HG03439 (cell line): ENCODE data around the gene DIO3.

ENCODE experiments used
- ATAC-seq: cut with Tn5 transposase; IDR thresholded peaks from one replicate; pipeline ENCODE4 v1.9.1; 2021; ENCODE audit warnings: mild to moderate bottlenecking, moderate library complexity; ENCODE audit not compliant: unreplicated experiment

DIO3 gene

GRCh38 chr14:101561145-101561896, at the start of gene DIO3:
DIO3 (plus strand) TSS chr14:101561495.
- ATAC-seq, result no peak

GRCh38 chr14:101511620-101512375, 49.5 kb upstream of the DIO3 start:
- no peak for ATAC-seq

DNA sequence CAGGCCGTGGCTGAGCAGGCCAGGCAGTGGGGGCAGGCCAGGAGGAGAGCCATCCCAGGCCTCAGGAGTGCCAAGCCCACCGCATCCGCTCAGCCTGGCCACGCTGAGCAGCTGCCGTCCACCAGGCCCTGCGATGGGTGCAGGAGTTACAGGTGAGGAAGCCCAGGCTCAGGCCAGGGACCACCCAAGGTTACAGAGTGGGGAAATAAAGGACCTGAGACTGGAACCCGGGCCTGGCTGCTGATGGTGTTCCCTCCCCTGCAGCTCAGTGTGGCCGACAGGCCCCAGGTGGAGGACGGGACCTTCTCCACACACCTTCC, 49.0 kb upstream of the DIO3 start:
- no peak for ATAC-seq

DNA sequence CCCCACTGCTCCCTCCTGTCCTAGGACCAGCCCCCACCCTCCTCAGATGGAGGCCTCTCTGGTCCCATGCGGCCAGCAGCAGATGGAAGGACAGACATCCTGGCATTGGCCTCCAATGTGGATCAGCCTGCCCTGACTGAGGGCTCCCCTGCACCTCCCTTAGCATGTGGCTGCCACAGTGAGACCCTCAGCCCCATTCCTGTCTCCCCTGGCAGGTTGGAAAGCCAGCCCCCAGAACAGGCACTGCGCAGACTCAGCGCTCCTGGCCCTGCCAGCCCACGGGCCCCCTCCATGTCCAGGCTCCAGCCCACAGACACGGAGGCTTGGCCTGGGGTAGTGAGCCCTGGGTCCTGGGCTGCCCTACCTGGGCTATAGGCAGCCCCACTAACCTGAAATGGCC, 47.2 kb upstream of the DIO3 start:
- ATAC-seq, result no peak

GRCh38 chr14:101516401-101516800, 44.9 kb upstream of the DIO3 start:
- no peak for ATAC-seq

GRCh38 chr14:101518611-101519473, 42.5 kb upstream of the DIO3 start:
- no peak for ATAC-seq

- ATAC-seq, result no peak
These were observed 40.4 kb upstream of the DIO3 start for GRCh38 chr14:101520621-101521472.

GRCh38 chr14:101521473-101521915, 39.8 kb upstream of the DIO3 start:
- no peak for ATAC-seq

- ATAC-seq, result no peak
These were observed 39.3 kb upstream of the DIO3 start for GRCh38 chr14:101521978-101522377.

DNA sequence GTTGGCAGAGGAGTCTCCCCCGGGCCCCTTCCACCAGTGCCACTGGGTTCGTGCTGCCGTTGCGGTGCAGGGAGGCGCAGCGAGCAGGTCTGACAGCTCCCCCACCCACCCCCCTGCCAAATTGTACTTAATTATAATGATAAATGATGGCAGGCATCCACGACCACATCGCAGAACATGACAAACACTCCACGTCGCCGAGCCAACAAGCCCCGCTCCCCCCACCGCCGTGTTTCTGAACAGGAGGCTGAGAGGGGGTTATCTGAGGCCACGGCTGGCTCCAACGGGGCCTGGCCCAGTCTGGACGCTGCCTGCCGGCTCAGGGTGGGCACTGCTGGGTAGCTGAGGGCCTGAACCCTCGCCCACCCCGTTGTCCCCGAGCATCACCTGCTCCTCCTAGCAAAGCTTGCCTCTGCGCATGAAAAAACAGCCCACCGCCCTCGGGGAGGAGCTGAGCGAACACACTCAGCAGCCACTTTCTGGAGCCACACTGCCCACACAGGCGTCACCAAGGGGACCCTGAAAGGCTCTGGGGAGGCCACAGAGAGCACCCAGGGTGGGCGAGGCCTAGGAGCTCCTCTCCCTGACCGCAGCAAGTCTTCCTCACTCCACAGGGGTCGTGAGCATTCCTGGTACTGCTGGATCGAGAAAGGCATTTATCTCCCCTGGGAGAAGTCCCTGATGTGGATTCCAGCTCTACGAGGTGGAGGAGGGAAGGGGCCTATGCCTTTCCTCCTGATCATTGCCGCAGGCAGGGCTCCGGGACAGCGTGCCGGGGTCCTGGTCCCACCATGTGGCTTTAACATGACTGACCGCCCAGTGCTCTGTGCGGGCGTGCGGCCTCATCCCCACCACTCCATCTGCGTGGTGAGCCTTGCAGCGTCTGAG, 35.4 kb upstream of the DIO3 start:
- no peak for ATAC-seq

DNA sequence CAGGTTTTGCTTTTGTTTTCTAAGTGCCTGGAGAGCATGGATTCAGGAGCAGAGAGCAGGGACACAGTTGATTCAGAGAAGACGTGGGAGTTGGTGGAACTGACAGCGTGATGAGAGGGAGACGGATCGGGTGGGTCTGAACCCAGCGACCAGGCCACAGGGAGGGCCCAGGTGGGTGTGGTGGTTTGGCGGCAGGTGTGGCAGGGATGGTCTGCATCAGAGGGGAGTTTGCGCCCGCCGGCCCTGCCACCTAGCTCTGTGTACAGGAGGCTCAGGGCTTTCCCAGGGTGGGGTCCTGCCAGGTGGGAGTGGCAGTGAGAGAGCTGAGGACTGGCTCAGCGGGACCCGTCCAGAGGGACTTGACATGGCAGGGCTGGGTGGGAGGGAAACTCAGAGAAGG, 33.3 kb upstream of the DIO3 start:
- no peak for ATAC-seq

- ATAC-seq, result no peak
These were observed 32.2 kb upstream of the DIO3 start for GRCh38 chr14:101529079-101529478.

- no peak for ATAC-seq
These were observed 27.1 kb upstream of the DIO3 start for GRCh38 chr14:101534198-101534597.

DNA sequence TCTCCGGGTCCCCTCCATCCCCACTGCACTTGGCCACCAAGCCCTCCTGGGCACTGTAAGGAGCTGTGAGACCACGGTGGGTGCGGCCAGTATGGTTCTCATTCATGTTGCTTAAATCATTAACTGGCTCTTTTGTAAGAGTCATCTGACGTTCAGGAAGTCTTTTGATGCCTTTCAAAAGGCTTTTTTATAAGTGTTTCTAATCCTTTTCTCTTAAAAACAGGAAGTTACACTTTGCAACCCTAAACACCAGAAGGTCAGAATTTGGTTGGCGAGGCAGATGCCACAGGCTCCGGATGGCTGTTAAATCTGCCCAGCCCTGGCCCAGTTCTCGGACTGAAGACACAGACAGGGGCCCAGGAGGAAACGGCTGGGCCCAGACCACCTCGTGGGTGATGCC, 26.1 kb upstream of the DIO3 start:
- no peak for ATAC-seq

DNA sequence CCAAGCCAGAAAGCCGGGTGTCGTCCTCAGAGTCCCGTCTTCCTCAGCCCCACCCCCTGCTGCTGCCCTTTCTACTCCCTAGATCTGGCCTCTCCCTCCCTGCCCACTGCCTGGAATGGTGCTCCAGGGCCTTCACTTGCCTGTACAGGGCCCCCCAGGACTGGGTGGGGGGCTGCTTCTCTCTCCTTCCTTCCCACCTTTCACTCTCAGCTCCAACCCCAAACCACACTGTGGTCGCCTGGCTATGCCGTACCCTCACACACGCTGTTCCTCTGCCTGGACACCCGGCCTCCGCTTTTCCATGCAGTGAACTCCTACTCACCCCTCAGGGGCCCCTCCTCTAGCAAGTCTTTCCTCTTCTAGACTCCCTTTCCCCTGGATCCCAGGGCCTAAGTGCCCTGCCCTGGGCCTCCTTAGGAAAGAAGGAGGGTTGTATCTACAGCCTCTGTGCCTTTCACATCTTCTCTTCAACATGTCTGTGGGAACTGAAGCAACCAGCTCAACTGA, 25.5 kb upstream of the DIO3 start:
- ATAC-seq, result no peak

DNA sequence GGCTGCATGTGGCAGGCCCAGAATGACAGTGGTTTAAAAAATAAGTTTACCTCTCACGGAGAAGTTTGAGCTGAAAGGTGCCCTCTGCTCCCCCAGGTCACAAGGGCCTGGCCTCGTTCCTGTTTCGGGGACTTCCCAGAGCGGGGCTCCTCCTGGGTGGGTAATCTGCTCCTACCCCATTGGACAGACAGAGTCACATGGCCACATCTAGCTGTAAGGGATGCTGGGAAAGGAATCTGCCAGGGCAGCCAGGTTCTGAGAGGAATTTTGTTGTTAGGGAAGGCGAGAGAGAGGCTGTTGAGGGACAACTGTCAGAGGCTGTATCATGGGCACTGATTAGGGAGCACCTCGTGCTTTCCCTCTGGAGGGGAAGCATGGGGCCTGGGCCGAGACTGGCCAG, 24.0 kb upstream of the DIO3 start:
- no peak for ATAC-seq

DNA sequence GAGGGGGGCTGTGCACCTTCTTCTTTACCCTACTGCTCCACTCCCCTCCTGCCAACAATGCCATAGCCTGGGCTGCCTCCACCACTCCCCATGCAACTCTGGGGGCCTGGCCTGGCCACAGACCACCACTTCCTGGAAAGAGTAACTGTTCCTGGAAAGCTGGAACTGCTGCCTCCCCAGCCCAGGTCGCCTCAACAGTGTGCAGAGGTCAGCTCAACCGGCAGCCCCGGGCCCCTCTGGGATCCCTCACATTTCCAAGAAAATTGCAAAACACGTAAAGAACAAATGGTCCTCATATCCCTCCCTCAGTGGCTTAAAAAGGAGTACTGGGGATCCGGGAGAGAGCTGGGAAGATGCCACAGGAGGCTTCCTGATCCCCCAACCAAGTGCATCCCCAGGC, 22.4 kb upstream of the DIO3 start:
- ATAC-seq, result no peak

DNA sequence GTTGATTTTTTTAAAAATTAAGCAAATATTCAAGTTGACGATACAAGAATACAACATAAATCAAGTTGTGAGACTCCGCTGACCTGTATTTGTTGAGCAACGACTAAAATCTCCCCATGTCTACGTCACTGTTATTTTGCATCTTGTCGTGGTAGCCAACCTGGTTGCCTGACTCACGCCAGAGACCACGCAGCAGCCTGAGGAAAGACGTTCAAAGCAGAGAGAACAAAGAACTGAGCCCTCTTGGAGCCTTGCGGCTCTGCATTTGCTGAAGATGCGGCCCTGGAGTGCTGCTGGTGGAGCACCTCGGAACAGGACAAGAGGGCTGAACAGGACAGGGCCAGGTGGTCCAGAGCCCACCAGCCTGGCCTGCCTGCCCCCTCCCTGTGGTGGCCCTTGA, 21.4 kb upstream of the DIO3 start:
- ATAC-seq, result no peak
